ENCODE measurements around the gene ATXN7L1. TPM values are rescaled to one million over a fixed set of nuclear protein-coding genes. Genes with fewer than 3 reads are reported as not detected.
A peak's percentile ranks its signal among the peaks of the same experiment; 100 is the strongest.
"Not testable (repeated sequence)": the region's sequence is repeated elsewhere in the genome, so short reads cannot be mapped to it uniquely, and the experiment has no call there.

ATXN7L1 gene
- polyA plus RNA-seq, 1 donor, result 6.9 TPM

- DNase-seq (ENCODE audit: low read depth), result no peak
Observed at GRCh38 chr7:105707967-105708762, 168.2 kb downstream of the ATXN7L1 start.

GRCh38 chr7:105707381-105707780, 169.0 kb downstream of the ATXN7L1 start:
- no peak for DNase-seq (ENCODE audit: low read depth)

GRCh38 chr7:105705427-105705826, 171.0 kb downstream of the ATXN7L1 start:
- no peak for DNase-seq (ENCODE audit: low read depth)

- DNase-seq (ENCODE audit: low read depth), result no peak
Observed at GRCh38 chr7:105703207-105703930, 173.0 kb downstream of the ATXN7L1 start.

- no peak for DNase-seq (ENCODE audit: low read depth)
Observed at GRCh38 chr7:105699568-105700236, 176.7 kb downstream of the ATXN7L1 start.

- no peak for DNase-seq (ENCODE audit: low read depth)
Observed at GRCh38 chr7:105698531-105698930, 177.9 kb downstream of the ATXN7L1 start.

- DNase-seq (ENCODE audit: low read depth), result no peak
Observed at GRCh38 chr7:105697753-105698152, 178.6 kb downstream of the ATXN7L1 start.

- not testable (repeated sequence) for DNase-seq (ENCODE audit: low read depth)
Observed at GRCh38 chr7:105697169-105697568, 179.2 kb downstream of the ATXN7L1 start.

GRCh38 chr7:105693576-105693975, 182.8 kb downstream of the ATXN7L1 start:
- no peak for DNase-seq (ENCODE audit: low read depth)

- peak; percentile 45 for DNase-seq (ENCODE audit: low read depth)
Observed at GRCh38 chr7:105691680-105692564, 184.5 kb downstream of the ATXN7L1 start.

- peak; percentile 11 for DNase-seq (ENCODE audit: low read depth)
Observed at GRCh38 chr7:105691082-105691679, 185.2 kb downstream of the ATXN7L1 start.

GRCh38 chr7:105690325-105690945, 186.0 kb downstream of the ATXN7L1 start:
- no peak for DNase-seq (ENCODE audit: low read depth)

- no peak for DNase-seq (ENCODE audit: low read depth)
Observed at GRCh38 chr7:105689067-105689819, 187.2 kb downstream of the ATXN7L1 start.

GRCh38 chr7:105688617-105689016, 187.8 kb downstream of the ATXN7L1 start:
- no peak for DNase-seq (ENCODE audit: low read depth)

GRCh38 chr7:105685161-105685560, 191.2 kb downstream of the ATXN7L1 start:
- no peak for DNase-seq (ENCODE audit: low read depth)

- no peak for DNase-seq (ENCODE audit: low read depth)
Observed at GRCh38 chr7:105682341-105683060, 193.9 kb downstream of the ATXN7L1 start.

GRCh38 chr7:105680505-105681187, 195.8 kb downstream of the ATXN7L1 start:
- no peak for DNase-seq (ENCODE audit: low read depth)

GRCh38 chr7:105678811-105679495, 197.4 kb downstream of the ATXN7L1 start:
- no peak for DNase-seq (ENCODE audit: low read depth)
